Measurements from ENCODE around the gene MYO16. TPM values are rescaled to one million over a fixed set of nuclear protein-coding genes. Genes with fewer than 3 reads are reported as not detected.

The MYO16 gene
- total RNA-seq, 1 donor from 2014 or later: 2.3 TPM

GRCh38 chr13:109249780-109250528 lies 620.5 kb downstream of the MYO16 start:
- no peaks in the 10 kb centered on the region for H3K36me3 Mint-ChIP-seq (ENCODE audit: insufficient read depth)
- no peak overlapping the region for H3K27ac Mint-ChIP-seq
- no peaks in the 10 kb centered on the region for H3K27me3 Mint-ChIP-seq
- no peak for DNase-seq (ENCODE audit: low spot score, unreplicated experiment)
- TF ChIP-seq CTCF (IDR thresholded peaks at IDR 0.05; ENCODE audit: unreplicated experiment): no peak
- H3K9me3 Mint-ChIP-seq (ENCODE audit: low read depth): peaks cover 13% of the 10 kb centered on the region
- no peak overlapping the region for H3K4me3 Mint-ChIP-seq (ENCODE audit: low read depth)
- H3K4me1 Mint-ChIP-seq (ENCODE audit: low read depth): no peaks in the 10 kb centered on the region

GRCh38 chr13:109251956-109252355 lies 622.5 kb downstream of the MYO16 start:
- Mint-ChIP-seq H3K4me1 (ENCODE audit: low read depth) (peaks cover 4% of the 10 kb centered on the region), H3K9me3 (ENCODE audit: low read depth) (peaks cover 10% of the 10 kb centered on the region), H3K27ac (no peak overlapping the region), H3K27me3 (no peaks in the 10 kb centered on the region), H3K4me3 (ENCODE audit: low read depth) (no peak overlapping the region), H3K36me3 (ENCODE audit: insufficient read depth) (no peaks in the 10 kb centered on the region)
- no peak for DNase-seq (ENCODE audit: low spot score, unreplicated experiment)
- no peak for TF ChIP-seq CTCF (IDR thresholded peaks at IDR 0.05; ENCODE audit: unreplicated experiment)

GRCh38 chr13:109253316-109253715 lies 623.9 kb downstream of the MYO16 start:
- no peak for DNase-seq (ENCODE audit: low spot score, unreplicated experiment)
- Mint-ChIP-seq H3K27ac (no peak overlapping the region), H3K4me3 (ENCODE audit: low read depth) (no peak overlapping the region), H3K9me3 (ENCODE audit: low read depth) (peaks cover 4% of the 10 kb centered on the region), H3K4me1 (ENCODE audit: low read depth) (peaks cover 6% of the 10 kb centered on the region), H3K27me3 (no peaks in the 10 kb centered on the region), H3K36me3 (ENCODE audit: insufficient read depth) (no peaks in the 10 kb centered on the region)
- TF ChIP-seq CTCF (IDR thresholded peaks at IDR 0.05; ENCODE audit: unreplicated experiment): no peak

GRCh38 chr13:109254274-109254673 lies 624.9 kb downstream of the MYO16 start:
- Mint-ChIP-seq H3K36me3 (ENCODE audit: insufficient read depth) (no peaks in the 10 kb centered on the region), H3K27ac (no peak overlapping the region), H3K9me3 (ENCODE audit: low read depth) (no peaks in the 10 kb centered on the region), H3K27me3 (no peaks in the 10 kb centered on the region), H3K4me1 (ENCODE audit: low read depth) (peaks cover 6% of the 10 kb centered on the region), H3K4me3 (ENCODE audit: low read depth) (no peak overlapping the region)
- no peak for TF ChIP-seq CTCF (IDR thresholded peaks at IDR 0.05; ENCODE audit: unreplicated experiment)
- DNase-seq (ENCODE audit: low spot score, unreplicated experiment): no peak

- Mint-ChIP-seq H3K27ac (no peak overlapping the region), H3K4me1 (ENCODE audit: low read depth) (peaks cover 6% of the 10 kb centered on the region), H3K36me3 (ENCODE audit: insufficient read depth) (no peaks in the 10 kb centered on the region), H3K27me3 (no peaks in the 10 kb centered on the region), H3K9me3 (ENCODE audit: low read depth) (no peaks in the 10 kb centered on the region), H3K4me3 (ENCODE audit: low read depth) (no peak overlapping the region)
- no peak for TF ChIP-seq CTCF (IDR thresholded peaks at IDR 0.05; ENCODE audit: unreplicated experiment)
- no peak for DNase-seq (ENCODE audit: low spot score, unreplicated experiment)
Measured at GRCh38 chr13:109255141-109255856, 625.9 kb downstream of the MYO16 start.

Data from progenitor cell of endocrine pancreas (in vitro differentiated cells).